GM19468 (cell line): ENCODE results near the gene KIAA1217.
A peak's percentile ranks its signal among the peaks of the same experiment; 100 is the strongest.

ENCODE experiments used
- ATAC-seq: cut with Tn5 transposase; IDR thresholded peaks from one replicate; pipeline ENCODE4 v1.9.1; 2021; ENCODE audit warnings: mild to moderate bottlenecking, moderate library complexity, moderate number of reproducible peaks; ENCODE audit not compliant: unreplicated experiment; ENCODE audit errors: extremely low read depth

The KIAA1217 gene

DNA sequence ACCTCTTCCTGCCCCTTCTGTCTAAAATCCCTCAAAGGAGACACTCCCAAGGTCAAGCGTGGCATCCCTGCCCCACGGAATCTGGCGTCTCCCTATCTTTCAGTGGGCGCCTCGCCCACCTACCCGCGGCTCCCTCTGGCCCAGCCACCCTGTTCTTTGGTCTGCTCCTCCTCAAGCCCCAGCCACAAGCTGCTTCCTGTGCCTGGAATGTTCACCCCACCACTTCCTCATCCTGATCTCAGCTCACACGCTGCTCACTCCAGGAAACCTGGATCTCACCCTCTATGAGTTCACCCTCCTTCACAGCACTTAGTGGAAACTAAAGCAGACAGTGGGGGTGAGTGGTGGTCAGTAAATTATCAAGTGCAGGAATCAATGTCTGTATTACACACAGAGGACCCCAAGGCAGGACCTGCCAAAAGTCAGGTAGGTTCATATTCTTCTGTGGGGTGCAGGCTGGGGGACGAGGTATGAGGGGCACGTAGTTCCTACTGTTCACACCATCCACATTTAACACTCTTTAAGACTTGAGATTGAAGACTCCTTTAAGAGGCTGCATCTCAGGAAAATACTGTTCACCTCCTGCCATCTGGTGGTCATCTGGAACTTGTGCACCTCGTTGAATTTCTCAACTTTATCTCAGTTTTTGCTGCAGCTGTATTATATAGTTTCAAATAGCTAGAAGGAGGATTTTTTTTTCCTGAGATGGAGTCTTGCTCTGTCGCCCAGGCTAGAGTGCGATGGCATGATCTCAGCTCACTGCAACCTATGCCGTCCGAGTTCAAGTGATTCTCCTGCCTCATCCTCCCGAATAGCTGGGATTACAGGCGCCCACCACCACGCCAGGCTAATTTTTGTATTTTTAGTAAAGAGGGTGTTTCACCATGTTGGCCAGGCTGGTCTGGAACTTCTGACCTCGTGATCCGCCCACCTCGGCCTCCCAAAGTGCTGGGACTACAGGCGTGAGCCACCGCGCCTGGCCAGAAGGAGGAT is 348.1 kb downstream of the KIAA1217 start:
- peak; percentile 34 for ATAC-seq

DNA sequence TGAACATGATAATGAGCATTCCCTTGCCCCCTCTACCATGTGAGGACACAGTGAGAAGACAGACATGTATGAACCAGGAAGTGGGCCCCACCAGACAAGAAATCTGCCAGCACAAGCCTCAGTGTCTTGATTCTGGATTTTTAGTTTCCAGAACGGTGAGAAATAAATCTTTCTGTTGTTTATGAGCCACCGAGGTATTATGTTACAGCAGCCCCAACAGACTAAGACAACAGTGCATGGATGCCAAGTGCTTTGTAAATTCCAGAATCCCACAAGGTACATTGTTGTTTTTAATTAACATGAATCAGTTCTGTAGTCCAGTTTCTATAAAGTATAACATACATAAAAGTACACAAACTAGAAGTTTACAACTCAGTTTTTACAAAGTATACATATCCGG is 352.5 kb downstream of the KIAA1217 start:
- no peak for ATAC-seq

DNA sequence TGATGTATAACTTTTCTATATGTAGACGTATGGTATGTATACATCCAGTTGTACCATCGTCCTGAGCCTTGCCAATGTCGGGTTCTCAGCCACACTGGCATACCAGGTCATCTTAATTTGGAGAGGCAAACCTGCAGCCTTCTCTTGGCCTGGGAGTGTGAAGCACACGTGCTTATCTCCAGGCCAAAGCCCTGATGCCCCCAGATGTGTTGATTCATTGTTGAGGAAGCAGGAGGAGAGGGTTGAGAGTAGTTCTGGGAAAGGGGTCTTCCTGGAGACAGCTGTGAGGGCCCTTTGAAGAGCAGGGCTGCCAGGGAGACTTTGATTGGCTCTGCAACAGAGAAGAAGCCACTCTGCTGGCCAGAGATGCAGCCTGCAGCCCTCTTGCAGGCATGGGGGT is 359.1 kb downstream of the KIAA1217 start:
- no peak for ATAC-seq

DNA sequence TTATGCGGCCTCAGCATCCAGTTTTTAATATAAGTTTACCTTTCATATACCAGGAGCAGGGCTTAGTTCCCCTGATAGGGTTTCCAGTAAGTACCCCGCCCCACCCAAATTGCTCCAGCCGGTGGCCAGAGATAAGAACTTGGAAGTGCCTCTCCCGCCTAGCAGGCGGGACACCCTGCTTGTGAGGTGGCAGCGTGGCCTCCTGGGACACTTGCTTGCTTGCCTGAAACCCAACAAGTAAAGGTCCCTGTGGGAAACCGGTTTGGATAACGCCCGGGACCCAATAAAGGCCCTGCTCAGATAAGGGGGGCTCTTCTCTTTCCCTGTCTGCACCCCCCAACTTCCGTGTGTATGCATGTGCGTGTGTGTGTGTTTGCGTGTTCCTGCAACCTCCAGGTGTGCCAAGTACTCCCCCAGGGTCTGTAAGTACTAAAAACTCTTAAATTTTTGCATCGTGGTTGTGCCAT is 360.4 kb downstream of the KIAA1217 start:
- ATAC-seq, result no peak

DNA sequence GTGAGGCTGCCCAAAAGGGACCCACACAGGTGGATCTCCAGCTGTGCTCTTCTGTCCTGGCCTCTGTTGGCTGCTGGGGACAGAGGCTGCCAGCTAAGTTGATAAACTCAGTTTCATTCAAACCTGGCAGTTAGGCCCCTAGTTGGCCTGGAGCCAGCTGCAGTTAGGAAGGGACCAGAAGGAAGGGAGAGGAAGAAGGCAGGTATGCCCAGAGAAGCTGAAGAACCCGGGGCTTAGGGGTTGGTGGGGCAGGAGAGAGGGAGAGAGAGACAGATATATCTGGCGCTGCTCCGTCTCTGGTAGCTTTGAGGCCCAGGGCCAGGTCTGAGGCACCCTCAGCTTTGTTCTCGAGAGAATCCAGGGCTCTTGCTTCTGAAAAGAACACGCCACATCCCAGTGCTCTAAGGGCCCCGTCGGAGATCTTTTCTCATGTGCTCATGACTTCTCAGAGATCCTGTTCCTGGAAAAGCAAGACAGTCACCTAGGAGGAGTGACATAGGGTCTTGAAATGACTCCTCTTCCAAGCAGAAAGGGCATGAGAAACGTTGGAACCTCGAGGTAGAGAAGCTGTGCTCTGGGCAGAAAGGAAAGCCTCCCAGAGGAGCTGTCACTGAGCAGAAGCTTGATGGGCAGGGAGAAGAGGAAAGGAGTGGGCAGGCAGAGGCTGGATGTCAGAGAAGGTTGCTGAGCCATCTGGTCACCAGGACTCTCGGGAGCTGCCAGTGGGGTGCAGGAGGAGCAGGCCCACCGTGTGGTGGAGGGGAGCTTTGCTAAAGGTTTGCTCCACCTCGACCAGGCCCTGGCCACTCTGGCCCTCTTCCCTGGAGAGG is 361.1 kb downstream of the KIAA1217 start:
- ATAC-seq, result no peak

DNA sequence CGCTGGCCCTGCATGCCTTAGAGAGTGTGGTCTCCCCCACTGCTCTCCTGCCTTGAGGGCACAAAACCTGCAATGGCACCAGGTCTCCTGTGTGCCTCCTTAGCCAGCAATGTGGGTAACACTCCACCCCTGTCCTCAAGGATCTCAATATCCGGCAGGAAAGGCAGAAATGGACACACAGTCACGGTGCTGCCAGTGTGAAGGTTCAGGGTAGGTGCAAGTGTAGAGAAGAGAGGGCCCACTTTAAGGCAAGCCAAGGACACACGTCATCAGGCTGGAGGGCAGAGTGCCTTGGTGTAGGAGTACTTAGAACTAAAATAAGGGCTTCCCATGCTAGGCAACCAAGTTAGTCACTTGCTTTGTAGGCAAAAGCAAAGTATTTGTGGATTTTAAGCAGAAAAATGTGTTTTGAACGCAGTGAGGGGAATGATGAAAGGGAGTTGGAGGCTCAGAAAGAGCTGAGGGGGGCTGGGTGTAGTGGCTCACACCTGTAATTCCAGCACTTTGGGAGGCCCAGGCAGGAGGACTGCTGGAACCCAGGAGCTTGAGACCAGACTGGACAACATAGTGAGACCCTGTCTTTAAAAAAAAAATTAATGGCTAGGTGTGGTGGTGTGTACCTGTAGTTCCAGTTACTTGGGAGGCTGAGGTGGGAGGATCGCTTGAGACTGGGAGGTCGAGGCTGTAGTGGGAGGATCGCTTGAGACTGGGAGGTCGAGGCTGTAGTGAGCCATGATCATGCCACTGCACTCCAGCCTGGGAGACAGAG is 361.9 kb downstream of the KIAA1217 start:
- no peak for ATAC-seq

DNA sequence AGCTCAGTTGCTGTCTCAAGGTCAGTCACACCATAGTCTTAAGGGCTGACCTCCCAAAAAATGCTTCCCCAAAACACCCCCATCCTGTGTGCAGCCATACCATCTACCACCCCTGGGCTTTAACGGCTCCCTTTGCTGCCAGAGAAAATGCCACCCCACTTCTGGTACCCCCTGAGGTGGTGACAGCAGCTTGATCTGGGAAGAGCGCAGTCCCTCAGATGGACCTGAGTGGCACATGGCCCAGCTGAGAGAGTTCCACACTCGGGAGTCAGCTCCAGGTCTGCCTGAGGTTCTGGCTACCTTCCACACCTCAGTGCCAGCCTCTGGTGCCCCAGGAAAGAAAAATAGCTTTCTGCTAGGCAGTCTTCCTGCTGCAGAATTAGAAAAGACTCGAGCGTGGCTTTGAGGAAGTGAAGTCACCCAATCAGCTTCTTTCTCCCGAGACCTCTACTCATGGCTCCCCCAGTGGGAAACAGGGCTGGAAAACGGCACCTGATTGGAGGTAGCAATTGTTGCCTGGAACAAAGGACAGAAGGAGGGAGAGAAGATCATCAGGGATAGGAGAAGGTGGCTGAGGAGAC is 363.0 kb downstream of the KIAA1217 start:
- no peak for ATAC-seq

DNA sequence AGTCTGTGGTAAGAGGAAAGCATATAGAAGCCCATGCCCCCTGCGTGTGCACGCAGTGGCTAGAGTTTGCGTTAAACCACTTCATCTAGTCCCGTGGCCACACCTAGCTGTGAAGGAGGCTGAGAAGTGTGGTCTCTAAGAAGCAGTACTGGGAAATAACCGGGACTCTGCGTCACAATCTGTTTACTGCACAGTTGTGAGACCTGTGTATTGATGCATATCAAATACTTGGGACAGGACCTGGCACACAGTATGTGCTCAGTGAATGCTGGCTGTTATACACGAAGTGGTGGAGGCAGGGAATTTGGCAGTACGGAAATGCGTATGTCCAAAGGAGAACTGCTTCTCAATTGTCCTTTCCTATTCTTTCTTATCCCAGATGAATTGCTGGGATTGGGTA is 365.2 kb downstream of the KIAA1217 start:
- ATAC-seq, result no peak

DNA sequence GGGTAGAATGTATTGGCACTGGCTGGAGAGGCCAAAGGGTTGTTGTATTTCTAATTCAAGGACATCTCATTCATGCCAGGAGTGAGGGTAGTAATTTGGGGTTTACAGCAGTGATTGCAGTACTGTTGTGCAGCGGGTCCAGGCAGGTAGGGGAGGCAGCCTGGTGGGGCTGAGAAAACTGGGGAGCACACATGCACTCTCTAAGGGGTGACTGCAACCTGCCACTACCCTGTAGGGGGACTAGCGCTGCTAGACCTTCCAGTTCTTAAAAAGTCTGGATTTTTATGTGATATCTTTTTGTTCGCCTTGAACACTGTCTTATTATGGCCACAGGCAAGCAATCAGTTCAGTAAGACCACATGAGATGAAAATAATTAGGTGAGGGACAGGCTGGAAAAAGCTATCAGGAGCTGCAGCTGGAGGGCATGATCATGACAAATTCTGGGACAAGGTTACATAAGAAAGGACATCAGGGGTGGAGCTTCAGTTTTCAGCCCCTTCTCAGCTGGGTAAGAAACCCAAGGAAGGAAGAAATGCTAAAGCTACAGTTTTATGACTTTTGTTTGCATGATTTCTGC is 365.7 kb downstream of the KIAA1217 start:
- no peak for ATAC-seq

DNA sequence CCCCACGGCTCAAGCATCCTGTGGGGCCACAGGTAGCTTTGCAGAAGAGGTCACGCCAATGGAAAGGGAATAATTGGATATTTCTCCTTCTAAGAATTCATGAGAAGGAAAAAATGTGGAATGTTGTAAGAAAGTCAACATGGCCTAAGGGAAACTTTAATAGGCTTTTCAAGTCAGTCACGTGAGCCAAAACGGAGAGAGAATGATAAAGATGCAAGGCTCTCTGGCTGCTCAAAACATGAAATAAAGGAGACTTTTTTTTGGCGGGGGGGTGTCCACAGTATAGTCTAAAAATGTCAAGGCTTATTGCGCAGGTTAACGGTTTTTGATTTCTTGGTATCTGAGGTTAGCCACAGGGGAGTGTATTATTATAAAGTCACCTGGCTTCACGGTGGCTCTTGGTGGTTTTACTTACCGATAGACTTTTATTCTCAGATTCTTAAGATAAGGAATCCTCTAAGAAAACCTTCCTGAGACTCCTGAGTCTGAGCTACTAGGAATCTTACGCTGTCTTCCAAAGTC is 366.6 kb downstream of the KIAA1217 start:
- ATAC-seq, result no peak

DNA sequence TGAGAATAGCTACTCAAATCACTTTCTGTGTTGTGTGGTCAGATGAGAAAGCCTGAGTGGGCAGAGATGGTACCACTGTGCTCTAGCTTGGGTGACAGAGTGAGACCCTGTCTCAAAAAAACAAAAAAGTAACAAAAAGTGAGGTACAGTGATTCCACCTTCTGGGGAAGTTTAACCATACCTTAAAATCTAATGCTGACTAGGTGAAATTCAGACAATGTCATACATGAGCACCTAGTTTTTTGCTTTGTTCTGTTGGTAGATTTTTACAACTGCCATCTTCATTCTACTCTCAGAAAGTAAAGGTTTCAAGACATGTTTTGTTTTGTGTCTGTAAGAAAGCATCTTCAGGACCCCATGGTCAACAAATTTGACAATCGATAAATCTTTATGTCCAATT is 370.5 kb downstream of the KIAA1217 start:
- no peak for ATAC-seq

DNA sequence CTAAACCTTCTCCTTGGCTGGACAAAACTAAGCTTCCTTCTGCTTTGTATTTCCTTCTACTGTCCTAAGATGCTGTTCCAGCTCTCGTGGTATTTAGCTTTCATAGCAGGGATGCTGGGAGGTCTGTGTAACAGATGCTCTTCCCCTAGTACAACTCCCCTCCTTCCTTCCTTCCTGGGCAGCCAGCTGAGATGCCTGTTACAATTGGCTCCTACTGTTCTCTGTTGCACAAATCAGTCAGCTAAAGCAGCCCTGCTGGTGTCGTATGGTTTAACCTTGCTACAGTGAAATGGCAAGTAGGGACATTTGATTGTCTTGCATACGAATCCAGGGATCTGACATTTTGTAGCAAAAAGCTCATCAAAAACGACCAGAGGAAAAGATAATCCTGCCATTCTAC is 371.0 kb downstream of the KIAA1217 start:
- no peak for ATAC-seq

DNA sequence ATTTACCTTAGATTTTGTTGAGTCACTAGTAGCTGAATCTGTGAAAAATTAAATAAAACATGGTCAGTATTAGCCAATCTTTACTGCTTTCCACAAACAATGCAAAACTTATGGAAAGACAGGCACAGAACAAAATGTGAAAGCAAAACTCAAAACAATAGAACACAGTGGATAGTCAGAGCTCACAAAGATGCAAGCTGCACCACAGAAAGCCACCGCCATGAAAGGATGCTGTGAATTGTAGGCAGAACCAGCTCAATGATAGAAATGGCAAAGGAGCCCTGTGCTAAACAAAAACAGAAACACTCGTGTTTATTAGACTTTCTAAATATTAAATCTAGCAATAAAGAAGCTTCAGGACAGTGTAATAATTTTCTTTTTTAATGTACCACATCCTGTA is 380.3 kb downstream of the KIAA1217 start:
- no peak for ATAC-seq

DNA sequence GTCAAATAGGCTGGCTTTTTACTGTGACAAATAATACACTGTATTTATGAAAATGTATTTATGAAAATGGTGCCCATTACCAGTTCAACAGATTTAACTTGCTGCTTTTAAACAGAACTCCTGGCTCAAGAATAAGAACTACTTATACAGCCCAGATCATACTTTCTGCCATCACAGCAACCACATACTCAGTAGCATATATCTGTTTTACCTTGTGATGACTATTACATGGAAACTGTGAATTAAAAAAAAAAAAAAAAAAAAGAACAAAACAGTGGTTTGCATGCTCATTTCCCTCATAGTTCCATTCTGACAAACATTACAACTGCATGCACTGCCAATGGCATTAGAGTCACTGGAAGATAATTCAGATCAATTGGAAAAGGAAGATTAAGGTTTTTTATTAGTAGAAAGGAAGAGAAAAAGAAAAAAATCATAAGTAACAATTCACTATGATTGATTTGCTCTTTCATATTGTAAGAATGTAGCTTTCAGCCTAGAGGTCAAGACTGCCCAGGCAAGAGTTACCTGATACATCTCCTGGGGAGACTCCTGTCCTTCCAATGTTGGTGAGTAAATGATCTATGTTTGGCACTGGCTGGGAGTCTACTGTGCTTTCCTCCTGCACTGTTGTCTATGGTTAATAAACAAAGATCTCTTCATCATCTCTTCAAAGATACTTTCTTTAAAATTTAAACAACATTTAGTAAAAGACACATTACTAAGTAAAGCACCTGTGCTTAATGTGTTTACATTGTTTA is 381.9 kb downstream of the KIAA1217 start:
- ATAC-seq, result no peak

DNA sequence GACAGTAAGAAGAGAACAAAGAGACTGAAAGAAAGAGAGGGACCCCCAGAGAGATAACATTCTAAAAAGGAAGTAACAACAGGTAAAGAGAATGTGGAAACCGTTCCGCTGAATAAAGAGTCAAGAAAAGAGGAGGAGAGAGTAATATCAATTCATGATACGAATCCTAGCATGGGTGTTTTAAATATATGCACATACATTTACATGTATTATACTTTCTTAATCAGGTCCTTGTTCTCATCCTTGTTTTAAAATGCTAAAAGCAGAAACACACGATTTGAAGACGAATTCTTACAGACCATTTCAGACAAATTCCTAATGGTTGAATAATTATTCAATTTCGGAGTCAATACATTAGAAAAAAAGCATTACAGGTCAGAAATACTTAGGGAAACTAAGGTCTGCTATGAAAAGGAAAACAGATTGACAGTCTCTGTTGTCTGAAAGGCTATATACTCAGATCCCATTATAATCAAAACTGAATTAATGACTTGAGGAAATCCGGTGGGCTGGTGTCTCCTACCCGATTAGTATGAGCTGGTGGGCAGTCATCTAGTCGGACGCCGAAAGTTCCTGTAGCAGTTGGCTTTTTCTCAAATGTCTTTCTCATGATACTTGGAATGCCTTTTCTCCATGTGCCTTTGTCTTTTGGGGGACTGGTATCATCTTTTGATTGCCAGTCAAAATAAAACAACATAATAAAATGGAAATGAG is 387.4 kb downstream of the KIAA1217 start:
- no peak for ATAC-seq

DNA sequence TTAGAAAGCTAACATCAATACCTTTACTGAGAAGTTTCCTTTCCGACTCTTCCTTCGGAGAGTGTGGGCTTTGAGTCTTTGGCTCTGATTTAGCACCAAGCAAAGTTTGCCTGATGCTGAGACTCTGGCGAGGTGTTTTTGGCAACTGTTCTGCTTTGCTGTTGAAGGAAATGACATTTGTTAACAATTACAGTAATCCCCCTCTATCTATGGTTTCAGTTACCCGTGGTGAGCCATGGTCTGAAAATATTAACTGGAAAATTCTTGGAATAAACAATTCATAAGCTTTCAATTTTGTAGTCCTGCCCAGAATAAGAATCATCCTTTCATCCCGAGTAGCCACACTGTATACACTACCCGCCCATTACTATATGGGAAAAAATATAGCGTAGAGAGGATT is 388.5 kb downstream of the KIAA1217 start:
- ATAC-seq, result no peak
